DMS 273 treated with DMSO at 0.1 percent for 48 hours (cell line): Measurements from ENCODE around the gene GPR55.
"Not testable (repeated sequence)": the region's sequence is repeated elsewhere in the genome, so short reads cannot be mapped to it uniquely, and the experiment has no call there.

Source experiments
- DNase-seq: peaks from one replicate; lab custom pipeline; 2025; lab: John Stamatoyannopoulos, UW

The GPR55 gene

DNA sequence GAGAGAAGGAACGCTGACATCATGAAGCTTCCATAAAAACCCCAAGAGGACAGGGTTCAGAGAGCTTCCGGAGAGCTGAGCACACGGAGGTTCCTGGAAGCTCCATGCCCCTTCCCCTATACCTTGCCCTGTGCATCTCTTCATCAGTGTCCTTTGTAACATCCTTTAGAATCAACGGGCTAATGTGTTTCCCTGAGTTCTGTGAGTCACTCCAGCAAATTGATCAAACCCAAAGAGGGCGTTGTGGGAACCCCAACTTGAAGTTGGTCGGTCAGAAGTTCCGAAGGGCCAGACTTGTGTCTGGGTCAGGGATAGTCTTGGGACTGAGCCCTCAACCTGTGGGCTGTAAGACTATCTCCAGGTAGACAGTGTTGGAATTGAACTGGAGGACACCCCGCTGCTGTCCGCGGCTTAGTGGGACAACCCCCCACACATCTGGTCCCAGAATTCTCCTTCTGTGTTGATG is 25.9 kb upstream of the GPR55 start:
- DNase-seq: no peak

DNA sequence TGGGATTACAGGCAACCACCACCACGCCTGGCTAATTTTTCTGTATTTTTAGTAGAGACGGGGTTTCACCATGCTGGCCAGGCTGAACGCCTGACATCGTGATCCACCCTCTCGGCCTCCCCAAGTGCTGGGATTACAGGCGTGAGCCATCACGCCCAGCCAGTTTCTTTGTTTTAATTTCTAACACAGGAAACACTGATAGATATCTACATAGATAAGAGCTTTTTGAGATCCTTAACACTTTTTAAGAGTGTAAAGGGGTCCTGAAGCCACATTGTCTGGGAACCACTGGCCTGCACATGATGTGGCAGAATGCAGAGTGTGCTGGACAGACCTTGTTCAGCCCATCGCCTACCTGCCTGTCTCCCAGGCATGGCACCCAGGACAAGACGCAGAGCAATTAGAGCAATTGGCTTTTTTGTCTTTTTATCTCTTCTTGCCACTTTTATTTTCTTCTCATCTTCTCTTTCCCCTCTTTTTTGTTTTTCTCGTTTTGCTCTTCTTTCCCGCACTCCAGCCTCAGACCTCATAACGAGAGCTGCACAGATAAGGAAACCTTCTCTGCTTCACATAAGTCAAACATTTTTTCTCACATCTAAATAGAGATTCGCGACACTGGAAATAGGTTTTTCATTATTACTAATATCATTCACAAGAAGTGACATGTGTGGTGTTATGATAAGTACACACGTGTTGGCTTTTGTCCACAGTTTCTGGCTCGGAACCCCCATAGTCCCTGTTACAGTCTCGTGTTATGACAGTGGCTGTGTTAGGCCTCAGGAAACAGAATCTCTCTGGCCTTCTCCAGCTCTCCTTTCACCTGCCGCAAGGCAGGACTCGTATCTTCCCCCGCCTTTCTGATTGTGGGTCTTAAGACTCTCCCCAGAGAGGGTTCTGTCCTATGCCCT is 25.2 kb upstream of the GPR55 start:
- no peak for DNase-seq

DNA sequence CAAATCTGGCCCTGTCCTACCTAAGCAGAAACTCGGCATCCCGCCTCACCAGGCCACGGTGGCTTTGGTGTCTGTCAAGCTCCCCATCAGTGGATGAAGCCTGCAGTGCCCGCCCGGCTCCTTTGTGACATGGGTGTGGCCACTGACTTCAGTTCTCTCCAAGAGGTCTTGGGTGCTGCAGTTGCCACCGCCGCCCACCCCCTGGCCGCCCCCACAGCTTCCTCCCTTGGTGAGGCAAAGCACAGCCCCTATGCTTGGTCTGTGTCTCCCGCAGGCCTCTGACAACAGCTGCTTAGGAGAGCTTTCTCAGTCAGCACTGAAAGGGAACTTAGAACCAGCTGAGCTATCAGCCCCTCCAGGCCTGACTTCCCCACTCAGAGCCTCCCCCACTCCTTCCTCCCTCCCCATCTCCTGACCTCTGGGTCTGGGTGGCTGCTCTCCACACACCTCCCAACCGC is 22.9 kb upstream of the GPR55 start:
- no peak for DNase-seq

DNA sequence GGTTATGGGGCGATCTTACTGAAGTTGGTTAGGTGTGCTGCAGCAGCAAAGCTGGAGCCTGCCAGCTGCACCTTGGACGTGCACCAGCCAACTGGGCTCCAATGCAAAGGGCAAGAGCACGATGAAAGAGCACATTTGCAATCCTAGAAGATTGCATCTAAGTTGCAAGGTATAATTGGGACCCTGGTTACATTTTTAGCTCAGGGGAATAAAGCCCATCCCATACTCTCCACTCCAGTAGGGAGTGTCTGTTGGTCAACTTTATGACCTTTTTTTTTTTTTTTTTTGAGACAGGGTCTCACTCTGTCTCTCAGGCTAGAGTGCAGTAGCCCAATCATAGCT is 22.2 kb upstream of the GPR55 start:
- no peak for DNase-seq

DNA sequence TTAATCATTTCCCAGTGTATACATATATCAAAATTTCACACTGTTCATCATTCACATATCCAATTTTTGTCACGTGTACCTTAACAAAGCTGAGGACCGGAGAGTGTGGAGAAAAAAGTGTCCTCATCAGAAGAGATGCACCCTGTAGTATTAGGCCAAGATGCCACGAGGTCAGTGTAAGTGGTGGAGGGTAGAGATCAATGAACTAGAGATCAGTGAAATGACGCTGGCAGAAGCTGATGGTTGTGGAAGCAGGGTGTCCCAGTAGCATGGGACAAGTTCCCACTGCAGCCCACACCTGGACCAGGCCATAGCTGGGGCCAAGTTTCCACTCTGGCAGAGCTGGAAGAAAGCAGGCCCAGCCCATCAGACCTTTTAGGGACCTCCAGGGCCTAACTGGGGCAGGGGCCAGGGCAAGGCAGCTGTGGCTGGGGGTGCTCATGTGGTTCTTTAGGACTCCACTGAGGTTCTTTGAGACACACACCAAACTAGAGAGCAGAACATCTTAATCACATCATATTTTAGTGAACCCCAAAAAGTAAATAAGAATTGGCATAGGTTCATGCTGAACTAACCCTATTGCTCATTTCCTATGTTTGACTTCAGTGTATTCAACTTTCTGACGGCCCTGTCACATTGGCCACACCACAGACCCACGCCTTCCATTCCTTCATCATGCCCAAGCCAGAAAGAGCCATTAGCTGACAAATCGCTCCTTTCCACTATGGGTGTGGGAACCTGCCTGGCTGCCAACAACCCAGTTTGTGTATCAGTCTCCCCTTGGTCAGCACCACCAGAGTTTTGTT is 21.6 kb upstream of the GPR55 start:
- DNase-seq: no peak

DNA sequence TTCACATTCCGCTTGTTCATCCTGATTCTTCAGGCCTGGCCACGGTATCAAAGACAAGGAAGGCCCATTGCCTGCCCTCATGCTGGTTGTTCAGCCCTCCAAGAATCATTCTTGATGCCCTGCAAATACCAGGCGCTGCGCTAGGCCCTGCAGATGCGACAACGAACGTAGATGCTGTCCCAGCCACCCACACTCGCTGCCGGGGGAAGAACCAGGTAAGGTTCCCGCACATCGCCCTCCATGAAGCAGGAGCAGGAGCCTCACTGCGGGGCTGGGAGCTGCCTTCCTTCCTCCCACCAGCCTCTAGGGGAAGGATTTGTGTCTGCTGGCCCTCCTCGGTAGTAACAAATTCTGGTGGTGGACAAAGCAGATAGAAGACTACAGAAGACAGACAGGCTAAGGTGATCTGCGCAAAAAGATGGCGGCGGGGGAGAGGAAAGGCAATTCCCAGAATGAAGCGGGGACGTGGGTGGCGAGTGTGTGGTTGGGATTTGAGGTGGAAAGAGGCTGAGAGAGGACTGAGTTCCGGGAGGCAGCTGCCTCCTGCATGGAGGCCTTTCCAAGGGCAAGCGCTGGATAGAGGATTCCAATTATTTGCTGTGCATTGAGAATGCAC is 19.8 kb upstream of the GPR55 start:
- DNase-seq: no peak

DNA sequence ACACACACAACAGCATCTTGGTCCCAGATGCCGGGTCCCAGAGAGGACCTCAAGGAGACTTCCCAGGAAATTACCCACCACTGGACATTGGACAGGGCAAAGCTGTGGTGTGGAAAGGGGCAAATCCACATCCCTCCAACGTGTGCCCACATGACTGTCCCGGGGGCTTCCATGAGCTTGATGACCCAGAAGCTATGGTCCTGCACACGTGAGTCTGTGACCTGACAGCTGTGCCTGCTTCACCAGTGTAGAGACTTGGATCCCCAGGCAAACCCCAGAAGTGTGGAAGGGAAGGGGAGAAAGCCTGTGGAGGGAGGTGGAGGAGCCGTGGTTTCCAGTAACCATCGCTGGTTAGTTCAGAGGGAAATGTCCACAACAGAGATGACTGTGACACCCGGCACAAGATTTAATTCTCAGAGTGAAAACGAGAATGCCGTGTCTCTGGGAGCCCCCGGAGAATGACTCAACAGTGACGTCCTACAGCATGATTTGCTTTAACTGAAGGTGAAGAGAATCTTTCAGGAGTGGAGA is 19.1 kb upstream of the GPR55 start:
- DNase-seq: no peak

DNA sequence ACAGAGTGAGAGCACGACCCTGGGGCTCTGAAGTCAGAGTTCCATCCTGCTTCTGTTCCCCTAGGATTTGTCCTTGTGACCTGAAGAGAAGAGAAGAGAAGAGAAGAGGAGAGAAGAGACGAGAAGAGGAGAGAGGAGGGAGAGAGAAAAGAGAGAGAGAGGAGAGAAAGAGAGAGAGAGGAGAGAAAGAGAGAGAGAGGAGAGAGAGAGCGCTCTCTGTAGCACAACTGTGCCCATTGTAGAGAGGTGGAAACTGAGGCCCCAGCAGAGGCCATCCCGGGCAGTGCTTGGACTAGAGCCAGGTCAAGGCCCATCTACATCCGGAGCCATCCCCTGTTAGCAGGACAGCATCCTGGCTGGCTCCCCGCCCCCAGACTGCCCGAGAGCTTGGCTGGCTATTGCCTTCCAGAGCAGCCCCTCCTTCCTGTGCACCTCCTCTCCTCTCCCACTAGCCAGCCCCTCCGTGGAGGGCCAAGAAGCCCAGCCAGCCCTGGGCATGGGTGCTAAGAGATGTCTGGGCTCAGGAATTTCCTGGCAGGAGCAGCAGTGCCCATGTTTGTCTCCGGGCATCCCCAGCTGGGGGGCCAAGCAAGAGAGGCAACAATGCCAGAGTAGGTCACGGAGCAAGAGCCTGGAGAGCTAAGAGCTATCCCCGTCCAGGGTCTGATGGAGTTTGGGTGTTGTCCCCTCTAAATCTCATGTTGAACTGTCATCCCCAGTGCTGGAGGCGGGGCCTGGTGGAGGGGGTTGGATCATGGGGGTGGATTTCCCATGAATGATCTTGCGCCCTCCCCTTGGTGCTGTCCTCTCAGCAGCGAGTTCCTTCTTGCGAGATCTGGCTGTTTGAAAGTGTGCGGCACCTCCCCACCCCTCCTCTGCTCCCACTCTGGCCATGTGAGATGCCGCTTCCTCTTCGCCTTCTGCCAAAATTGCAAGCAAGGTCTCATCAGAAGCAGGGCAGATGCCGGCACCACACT is 18.2 kb upstream of the GPR55 start:
- no peak for DNase-seq

DNA sequence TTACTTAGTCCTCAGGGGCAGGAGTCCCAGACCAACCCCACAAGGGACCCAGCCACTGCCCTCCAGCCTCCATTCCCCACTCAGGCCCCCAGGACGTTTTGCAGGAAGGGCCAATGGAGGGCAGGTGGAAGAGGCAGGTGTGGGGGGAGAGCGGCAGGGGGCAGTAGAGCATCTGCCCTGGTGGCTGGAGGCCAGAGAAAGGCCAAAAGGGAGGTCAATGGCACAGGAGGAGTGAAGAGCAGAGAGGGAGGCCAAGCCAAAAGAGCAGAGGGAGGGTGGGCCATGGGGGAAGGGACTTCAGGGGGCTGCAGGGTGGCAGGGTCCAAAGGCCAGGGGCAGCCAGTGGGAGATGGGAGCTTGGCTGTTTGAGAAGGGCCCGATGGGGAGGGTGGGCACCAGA is 17.3 kb upstream of the GPR55 start:
- no peak for DNase-seq

DNA sequence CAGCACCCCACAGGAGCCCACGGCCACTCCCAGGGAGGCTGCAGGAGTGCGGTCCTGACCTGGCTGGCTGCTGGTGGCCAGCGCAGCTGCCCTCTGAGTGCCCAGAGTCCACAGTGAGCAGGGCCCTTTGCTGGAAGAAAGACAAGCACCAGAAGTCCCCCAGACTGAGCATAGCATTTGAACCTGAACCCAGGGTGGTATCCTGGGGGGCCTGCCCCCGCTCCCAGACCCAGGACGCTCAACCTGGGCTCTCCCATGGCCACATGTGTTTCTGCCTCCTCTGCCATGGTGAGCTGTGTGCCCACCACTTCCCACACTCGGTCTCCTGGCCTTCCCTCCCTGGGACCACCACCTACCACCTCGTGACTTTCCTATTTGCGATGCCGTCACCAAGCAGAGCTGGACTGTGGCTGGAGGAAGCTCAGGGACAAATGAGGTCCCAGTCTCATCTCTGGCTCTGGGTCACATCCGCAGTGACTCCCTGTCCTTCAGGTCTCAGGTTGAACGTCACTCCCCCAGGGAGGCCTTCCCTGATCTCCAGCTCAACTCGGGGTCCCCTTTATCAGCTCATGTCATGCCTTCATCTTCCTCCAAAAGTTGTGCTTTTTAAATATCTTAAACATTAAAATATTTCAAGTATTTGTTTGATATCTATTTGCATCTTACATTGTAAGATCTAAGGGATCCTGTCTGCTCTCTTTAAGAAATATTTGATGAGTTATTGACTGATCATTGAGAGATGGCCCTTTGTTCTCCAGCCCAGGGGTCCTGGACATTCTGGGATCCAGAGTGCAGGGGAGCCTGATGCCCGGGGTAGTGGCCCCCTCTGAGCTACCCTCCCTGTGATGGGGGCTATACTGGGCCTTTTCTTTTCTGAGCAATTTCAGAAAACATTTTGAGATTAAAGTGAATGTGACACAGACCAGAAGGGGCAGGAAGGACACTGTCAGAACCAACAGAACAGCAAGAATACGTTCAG is 16.4 kb upstream of the GPR55 start:
- DNase-seq: no peak

DNA sequence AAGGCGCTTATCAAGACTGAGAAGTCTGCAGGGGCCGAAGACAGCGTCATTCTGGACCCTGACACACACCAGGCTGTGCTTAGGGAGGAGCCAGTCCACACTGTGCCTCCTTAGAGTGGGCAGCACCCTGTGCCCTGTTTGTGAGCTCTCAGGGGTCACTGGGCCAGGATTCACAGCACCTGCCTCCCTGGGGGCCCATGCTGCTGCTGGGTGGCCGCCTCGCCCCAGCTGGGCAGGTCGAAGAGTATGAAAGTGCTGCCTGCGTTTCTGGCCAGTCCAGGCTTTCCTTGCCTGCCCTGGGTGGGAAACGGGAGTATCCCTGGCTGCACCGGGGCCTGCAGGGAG is 15.4 kb upstream of the GPR55 start:
- DNase-seq: no peak

DNA sequence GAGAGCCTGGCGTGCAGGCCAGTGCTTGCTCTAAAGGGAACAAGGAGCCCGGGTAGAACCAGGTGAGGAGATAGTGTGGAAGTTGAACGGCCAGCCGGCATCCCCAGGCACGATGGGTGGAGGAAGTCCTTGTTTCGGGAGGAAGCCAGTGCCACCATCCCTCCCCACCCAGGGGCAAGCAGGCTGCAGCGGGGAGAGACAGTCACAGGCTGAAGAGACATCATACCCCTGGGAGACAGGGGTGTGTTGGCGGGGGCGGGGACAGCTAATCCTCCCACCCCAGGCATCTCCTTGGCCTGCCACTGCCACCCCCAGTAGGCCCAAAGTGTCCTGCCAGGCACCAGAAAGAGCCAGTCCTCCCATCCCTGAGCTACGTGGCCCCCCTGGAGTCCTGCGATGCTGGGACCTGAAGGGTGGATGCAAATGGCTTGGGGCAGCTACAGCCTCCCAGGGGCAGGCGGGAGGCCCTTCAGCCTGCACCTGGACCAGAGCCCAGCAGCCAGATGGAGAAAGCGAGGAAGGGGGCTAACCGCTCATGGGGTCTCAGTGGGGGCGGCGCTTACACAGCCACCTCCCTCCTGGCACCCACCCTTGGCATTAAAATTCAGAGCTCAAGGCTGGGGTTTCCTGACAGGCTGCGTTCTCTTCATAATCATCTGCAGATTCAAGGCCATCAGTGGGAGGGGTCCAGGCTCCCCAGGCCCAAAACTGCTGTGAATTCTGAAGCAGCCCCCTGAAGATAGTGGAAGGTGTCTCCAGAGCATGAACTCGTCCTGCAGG is 14.8 kb upstream of the GPR55 start:
- DNase-seq: no peak

DNA sequence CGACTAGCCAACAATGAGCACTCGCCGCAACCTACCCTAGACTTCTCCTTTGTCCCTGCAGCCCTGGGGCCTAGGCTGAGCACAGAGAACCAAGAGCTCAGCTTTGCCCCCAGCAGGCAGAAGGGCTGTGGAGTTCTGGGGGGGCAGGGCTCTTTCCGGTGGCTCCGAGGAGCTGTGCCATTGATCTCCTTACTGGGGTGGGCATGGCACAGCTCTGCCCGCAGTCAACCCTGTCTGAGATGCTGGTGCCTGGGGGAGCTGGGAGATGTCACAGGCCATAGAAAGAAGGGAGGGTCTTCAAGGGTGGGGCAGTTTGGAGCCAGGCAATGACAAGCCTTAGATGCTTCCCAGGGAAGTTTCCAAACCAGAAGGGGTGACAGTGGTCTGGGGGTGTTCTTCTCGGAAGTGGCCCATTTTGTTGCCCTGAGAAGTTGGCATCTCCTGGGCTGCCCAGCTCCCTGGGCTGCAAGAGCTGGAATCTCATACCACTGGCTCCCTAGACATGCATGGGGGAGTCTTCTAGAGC is 14.1 kb upstream of the GPR55 start:
- no peak for DNase-seq

DNA sequence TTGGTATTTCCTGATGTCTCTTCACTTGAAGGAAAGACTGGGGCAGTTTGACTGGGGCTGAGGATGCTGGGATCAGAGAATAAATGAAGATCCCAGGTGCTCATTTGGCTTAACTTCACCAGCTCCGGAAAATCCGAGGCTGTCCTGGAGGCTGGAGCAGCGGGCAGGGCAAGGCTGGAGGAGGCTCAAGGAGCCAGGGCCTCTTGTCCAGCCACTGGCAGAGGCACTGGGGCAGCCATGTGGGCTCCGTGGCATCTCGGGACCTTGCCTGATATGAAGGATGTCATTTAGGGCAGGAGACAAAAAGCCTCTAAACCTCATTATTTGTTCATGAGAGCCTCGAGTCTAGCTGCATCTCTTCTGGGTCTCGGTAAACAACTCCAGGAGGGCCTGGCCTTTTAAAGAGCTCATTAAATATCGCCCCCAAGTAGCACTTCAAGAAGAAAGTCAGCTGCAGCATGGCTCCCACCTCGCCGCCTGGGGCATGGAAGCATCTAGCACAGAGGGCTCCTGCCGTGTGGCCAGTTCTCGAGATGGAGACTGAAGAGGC is 13.5 kb upstream of the GPR55 start:
- DNase-seq: no peak

DNA sequence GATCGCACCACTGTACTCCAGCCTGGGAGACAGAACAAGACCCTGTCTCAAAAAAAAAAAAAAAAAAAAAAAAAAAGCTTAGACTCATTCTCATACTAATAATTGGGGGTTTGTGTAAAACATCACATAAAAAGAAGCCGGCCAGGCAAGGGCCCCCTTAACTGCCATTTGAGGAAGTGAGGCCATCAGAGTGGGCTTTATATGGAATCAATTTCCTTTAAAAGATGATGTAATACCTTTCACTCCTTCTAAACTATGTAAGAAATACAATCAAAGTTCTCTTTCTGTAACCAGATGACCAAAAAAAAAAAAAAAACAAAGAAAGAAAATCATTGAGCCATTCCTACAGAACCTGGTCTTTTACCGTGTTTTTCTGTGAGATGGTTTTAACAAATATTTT is 13.1 kb upstream of the GPR55 start:
- no peak for DNase-seq

DNA sequence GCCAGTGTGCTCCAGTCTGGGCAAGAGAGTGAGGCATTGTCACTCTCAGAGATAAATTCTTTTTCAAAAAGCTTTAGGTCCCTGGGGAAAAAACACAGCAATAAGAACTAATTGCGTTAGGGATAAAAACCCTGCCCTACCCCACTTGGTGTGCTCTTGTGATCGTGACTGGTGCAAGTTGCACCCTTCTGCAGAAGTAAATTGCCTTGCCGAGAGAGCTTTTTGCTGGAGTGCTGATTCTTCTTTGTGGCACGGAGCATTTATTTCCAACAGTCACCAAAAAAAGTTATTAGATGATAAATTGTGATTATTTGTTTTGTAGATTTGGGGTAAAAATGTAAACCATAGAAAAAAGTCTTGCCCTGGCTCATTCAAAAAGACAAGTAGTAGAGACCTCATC is 12.3 kb upstream of the GPR55 start:
- no peak for DNase-seq

DNA sequence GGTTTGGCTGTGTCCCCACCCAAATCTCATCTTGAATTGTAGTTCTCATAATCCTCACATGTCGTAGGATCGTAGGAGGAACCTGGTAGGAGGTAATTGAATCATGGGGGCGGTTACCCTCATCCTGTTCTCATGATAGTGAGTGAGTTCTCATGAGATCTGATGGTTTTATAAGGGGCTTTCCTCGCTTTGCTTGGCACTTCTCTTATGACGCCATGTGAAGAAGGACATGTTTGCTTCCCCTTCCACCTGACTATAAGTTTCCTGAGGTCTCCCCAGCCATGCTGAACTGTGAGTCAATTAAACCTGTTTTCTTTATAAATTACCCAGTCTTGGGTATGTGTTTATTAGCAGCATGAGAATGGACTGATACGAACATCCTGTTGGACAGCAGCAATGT is 11.2 kb upstream of the GPR55 start:
- not testable (repeated sequence) for DNase-seq

DNA sequence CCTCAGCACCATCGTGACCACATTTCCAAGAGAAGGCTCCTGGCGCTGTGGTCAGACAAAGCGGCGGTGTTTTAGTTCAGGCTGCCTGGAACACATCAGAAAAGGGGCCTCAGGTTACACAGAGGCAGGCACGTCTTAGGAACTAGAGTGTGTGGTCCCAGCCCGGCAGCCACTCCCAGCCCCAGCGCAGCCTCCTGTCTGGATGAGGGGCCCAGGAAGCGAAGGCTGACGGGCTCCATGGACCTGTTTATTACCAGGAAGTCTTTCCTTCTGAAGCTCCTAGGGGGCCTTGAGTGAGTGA is 10.0 kb upstream of the GPR55 start:
- DNase-seq: no peak
